Measurements from ENCODE around the gene DEDD.

- TF ChIP-seq CTCF (IDR thresholded peaks at IDR 0.05) (no peak), POLR2A (IDR thresholded peaks at IDR 0.05) (peak; percentile 86)
Measured at GRCh38 chr1:161117759-161118581, 14.5 kb downstream of the DEDD start, which contains the start of the genes NIT1 and PFDN2.
